ENCODE results near the gene NUP54.

DNA sequence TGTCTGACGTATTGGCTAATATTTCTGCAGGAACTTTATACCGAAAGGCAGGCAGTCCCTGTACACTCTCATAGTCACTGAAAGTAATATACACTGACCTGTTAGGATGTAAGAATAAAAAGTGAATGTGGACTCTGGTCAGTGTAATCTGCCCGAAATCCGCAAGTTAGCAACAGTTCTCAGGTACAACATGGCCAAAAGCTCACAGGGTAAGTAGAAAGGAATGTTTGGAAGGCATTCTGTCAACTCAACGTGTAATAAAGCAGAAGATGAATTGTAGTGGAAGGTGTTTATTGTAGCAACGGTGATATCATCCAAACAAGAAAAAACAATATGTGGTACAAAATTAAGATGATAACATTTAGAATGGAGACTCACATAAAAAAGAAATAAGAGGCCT is 26.0 kb upstream of the NUP54 start:
- TF ChIP-seq POLR2A (IDR thresholded peaks at IDR 0.05; ENCODE audit: extremely low read depth, insufficient read length) (no peak), MYC (IDR thresholded peaks at IDR 0.05; ENCODE audit: low read depth, low read length) (no peak)
- TF ChIP-seq, protein P1, sequence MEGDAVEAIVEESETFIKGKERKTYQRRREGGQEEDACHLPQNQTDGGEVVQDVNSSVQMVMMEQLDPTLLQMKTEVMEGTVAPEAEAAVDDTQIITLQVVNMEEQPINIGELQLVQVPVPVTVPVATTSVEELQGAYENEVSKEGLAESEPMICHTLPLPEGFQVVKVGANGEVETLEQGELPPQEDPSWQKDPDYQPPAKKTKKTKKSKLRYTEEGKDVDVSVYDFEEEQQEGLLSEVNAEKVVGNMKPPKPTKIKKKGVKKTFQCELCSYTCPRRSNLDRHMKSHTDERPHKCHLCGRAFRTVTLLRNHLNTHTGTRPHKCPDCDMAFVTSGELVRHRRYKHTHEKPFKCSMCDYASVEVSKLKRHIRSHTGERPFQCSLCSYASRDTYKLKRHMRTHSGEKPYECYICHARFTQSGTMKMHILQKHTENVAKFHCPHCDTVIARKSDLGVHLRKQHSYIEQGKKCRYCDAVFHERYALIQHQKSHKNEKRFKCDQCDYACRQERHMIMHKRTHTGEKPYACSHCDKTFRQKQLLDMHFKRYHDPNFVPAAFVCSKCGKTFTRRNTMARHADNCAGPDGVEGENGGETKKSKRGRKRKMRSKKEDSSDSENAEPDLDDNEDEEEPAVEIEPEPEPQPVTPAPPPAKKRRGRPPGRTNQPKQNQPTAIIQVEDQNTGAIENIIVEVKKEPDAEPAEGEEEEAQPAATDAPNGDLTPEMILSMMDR (IDR thresholded peaks at IDR 0.05; ENCODE audit: low read depth, low read length) = no peak
- TF ChIP-seq, protein P2, sequence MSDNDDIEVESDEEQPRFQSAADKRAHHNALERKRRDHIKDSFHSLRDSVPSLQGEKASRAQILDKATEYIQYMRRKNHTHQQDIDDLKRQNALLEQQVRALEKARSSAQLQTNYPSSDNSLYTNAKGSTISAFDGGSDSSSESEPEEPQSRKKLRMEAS (IDR thresholded peaks at IDR 0.05; ENCODE audit: low read depth, low read length) = no peak

All from NB4 (cell line).